ENCODE measurements around the gene SLC1A3.

The SLC1A3 gene

GRCh38 chr5:36600917-36601527 is 5.4 kb upstream of the SLC1A3 start:
- DNase-seq (ENCODE audit: low read depth): no peak

DNA sequence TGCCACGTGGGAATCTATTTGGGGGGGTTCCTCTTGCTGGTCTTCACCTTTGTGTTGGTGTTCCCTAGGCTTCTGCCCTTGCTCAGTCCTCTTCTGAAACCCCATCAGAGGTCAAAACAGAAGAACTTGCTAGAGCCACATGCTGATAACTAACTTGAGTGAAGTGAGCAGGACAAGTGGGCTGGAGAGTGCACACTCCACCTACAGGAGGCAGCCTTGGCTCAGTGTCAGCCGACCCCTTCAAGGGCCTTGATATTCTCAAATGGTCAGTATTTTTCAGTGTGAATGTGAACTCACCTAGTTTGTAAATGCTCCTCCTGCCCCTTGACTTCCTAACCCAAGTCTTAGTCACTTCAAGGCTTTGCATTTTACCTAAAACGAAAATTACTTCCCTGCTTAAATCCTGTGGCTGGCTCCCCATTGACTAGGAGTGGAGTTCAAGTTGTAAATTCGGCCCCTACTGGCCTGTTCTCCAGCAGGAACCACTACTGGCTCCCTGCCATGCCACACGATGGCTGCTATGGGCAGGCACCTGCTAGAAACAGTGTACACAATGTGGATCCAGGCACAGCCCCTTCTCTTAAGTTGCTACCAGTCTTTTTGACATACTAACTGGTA is 3.6 kb upstream of the SLC1A3 start:
- no peak for DNase-seq (ENCODE audit: low read depth)

DNA sequence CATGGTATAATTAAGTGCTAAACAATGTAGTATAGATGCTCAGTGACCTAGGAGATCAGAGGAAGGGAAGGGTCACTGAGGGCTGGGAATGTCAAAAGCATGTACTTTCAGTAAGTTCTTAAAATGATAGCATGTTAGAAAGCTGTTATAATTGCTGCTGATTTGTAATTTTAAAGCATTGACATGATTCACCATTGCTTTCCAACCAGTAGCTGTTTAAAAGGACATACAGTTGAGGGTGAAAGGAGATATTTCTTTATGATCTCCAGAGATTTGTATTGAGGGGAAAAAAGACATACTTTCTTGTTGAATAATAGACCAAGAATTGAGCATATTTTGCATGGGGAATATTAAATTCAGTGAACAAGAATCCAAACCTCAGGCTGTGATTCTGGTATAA is 1.2 kb upstream of the SLC1A3 start:
- DNase-seq (ENCODE audit: low read depth): no peak

DNA sequence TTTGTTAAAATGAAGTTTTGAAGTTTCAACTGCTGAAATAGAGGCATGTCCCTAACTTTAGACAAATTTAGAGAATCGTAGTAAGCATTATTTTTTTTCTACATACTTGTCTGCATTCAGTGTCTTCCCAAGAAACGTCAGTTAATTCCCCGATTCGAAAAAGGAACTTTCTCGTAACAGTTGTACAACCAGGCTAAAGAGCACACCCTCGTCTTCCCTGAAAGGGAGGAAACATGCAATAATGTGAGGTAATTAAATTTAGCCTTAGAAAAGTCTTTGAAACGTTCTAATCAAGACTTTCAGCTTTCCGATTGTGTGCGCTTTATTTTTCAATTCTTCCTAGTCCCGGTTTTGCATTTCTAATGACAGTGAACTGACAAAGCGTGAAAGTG is 374 bp upstream of the SLC1A3 start:
- no peak for DNase-seq (ENCODE audit: low read depth)

DNA sequence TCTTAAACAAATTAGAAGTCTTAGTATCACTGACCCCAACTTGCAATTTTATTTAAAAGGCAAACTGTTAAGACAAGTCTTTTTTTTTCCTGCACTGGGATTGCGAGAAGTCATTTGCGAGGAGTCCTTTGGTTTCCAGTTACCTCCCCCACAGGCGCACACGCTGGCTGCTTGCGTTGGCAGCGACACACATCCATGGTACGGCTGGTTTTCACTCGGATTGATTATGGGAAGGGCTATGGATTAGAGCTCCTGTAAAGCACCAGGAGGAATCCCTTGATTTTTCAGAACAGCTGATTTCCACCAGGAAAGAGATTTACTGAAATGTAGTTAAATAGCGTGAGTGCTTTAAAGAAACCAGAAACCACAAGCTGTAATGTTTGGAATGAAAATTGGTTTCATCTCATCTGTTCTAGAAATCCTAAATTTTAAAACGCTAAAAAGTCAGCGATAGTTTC is 737 bp downstream of the SLC1A3 start:
- no peak for DNase-seq (ENCODE audit: low read depth)

DNA sequence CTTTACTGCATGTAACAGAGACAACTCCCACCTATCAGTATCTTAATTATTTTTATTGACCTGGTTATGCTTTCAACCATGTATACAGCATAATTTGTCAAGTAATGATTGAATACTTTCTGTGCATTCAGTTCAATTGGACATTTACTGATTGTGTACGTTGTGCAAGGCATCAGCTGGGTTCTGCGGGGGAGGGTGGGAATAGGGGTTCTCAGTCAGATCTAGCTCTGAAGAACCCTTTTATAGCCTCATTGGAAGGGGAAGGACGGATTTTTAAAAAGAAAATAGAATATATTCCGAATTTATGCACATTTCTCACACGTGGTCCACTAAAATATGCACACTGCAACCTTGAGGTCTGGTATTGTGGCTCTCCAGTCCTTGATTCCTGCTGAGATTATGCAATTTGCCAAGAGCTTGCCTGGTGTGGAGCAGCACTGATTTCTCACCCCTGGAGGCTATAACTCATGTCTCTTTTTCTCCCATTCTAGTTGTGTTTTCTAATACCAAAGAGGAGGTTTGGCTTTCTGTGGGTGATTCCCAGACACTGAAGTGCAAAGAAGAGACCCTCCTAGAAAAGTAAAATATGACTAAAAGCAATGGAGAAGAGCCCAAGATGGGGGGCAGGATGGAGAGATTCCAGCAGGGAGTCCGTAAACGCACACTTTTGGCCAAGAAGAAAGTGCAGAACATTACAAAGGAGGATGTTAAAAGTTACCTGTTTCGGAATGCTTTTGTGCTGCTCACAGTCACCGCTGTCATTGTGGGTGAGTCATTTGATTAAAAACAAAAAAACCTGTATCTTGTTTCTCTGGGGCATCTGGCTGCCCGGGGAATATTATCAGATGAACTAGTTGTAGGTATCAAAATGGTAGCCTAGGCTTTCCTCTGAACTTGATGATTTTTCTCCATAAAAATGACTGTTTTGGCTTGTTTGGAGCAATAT is 1.7 kb downstream of the SLC1A3 start:
- no peak for DNase-seq (ENCODE audit: low read depth)

DNA sequence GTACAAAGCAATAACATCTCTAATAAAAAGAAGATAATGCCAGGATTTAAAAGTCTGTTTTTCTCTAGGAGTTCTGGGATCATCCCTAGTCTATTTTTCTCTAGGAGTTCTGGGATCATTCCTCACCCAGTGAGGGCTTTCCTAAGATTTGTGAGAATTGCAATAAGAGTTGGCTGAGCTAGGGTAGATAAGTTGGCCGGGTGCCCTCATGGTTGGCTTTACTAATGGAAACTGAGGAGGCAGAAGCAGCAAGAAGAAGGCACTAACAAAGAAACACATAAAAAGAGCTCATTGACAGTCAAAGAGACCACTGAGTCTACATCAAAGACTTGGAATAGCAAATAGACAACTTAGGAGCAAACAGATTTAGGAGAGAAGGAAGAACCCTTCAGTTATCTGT is 4.2 kb downstream of the SLC1A3 start:
- no peak for DNase-seq (ENCODE audit: low read depth)

DNA sequence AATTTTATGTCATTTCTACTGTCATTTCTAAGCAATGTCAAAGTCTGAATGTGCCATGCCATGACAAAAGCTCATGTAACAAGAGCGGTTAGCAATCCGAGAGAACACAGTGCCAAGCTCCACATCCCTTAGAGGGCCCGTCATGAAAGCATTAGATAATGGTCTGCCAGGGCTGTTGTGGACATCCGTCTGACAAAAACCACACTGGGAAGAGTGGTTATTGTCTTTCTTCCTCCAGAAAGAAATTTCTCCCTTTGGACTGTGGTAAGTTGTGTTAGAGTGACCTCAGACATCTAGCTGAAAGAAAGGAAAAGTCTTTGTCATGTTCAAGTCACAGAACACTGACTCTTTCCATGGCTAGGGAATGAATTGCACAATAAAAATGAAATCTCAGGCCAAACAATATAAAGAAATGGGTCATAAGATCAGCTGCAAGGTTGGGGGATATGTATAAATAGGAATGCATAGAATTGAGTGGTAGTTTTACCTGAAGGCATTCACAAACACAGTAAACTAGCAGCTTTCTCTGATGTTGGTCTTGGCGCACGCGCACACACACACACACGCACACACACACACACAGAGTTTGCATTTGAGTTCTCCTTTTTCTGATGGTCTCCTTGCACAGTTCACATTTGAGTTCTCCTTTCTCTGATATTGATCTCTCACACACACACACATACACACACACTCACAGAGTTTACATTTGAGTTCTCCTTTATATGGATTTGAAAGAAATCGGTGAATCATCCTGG is 5.3 kb downstream of the SLC1A3 start:
- DNase-seq (ENCODE audit: low read depth): no peak

DNA sequence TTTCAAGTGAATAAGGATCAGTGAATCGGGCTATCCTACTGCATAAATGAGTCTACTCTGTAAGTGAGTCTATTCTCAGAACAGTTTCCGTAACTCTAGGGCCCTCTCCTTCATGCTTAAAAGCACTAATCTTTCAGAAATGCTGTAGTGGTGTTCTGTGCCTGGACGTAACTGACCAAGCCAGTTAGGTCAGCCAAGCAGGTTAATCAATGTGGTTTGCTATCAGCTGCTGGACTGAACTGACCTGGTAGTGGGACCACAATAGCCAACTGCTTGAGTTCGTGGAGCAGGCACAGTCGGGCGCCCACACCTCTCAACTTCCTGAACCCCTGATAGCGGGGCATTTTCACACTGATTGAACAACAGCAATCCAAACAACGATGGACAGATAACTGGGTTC is 6.8 kb downstream of the SLC1A3 start:
- DNase-seq (ENCODE audit: low read depth): no peak

DNA sequence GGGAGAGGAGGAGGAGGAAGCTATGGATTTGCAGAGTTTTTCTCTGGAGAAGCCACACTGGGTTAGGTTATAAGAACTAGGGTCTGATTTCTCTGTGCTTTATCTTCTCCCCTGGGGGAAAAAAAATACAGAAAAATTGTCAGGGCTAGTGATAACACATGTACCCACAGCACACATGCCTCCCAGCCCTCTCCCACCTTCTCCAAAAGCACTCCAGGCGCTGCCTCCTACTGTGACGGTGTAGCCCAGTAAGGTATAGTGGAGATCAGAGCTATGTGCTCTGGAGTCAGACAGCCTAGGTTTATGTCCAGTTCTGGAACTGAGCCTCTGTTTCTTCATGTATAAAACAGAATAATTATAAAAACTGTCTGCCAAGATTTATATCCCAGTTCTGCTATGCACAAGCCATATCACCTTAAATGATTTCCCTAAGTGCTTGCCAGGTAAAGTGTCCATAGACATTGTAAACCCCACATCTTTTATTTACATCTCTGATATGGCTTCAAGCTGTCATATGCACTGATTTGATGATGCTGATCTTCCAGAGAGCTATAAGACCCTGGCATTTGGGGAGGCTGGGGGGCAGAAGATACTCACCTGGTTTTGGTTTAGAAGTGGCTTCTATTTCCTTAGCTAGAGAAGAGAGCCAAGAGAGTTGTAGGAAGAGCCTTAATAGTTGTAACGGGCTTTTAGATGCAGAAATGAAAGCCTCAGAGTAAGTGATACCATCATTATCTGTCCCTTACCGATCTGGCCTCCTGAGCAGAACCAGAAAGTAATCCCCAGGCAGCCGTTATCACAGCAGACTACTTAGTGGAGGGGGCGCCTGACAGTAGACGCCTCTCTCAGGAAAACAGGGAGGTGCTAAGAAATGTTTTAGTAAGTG is 7.6 kb downstream of the SLC1A3 start:
- no peak for DNase-seq (ENCODE audit: low read depth)

DNA sequence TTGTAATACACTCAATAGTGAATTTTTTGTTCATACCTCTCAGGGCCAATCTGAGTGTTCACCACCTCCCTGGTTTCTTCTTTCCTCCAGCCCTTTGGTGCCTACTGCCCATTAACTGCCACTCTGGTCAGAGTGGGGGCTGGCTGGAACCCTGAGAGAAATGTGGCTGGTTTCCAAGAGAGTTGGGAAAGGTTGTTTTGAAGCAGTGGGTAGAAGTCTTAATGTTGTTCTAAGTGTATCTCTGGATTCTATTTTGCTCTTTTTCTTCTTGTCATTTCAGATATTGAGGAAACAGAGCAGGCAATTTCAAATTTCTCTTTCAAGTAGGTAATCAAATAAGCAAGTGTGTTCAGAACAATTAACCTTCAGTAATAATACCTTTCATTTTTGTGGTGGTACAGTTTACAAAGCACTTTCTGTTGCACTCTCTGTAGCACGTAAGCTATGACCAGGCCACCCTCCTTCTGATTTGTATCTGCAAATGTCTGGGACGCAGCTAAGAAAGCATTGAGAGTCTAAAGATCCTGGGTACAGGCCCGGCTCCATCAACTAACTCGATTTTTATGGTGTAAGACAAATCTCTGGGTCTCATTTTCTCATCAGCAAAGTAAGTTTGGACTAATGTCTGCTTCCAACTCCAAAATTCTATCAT is 8.4 kb downstream of the SLC1A3 start:
- no peak for DNase-seq (ENCODE audit: low read depth)

GRCh38 chr5:36619012-36619635 is 12.7 kb downstream of the SLC1A3 start:
- no peak for DNase-seq (ENCODE audit: low read depth)

DNA sequence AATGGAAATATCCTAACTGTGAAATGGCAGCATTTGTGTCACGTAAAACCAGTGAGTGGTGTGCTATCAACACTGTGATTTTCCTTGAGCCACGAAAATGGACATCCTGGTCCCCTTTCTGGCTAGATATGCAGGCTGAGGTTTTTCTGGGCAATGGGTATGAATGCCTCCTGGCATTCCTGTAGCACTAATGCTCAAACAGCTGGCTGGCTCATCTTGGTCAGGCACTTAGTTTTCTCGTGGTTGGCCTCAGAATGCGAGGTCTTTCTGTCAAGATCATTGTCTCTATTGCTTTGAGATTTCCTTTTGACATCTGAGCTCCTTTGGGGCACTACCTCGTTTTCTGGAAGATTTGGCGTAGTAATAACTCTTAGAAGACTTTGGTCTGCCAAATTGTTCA is 15.6 kb downstream of the SLC1A3 start:
- no peak for DNase-seq (ENCODE audit: low read depth)

DNA sequence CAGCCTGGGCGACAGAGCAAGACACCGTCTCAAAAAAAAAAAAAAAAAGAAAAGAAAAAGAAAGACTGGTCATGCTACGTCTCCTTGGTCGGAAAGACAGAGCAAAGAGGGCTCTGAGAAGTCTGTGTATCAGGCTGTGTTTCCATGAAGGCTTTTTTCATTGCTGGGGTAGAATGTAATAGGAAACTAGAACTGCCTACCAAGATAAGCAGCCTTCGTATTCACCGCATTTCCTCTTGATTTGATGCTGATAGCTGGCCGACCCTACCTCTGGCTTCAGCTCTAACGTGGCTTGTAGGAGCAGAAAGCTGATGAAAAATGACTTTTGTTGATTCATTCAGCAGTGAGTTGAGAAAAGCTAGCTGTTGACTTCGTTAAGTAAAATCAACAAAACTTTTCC is 17.4 kb downstream of the SLC1A3 start:
- DNase-seq (ENCODE audit: low read depth): no peak

GRCh38 chr5:36624277-36624676 is 17.9 kb downstream of the SLC1A3 start:
- no peak for DNase-seq (ENCODE audit: low read depth)

DNA sequence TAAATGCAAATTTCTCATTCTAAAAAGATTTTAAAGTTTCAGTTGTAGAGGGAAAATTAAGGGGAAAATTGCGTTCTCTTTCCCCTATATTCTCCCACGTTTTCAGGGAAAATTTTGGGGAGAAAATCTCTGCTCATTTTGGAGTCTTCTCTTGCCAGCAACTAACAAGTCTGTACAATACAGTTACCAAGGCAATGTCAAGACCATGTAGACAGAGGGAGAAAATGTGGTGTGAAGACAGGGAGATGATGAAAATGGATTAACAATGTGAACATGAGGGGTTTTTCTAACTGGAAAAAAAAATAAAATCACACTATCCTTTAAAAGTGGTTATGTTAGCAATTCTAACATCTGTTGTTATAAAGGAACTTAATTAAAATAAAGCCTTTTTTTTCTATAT is 22.3 kb downstream of the SLC1A3 start:
- DNase-seq (ENCODE audit: low read depth): no peak

DNA sequence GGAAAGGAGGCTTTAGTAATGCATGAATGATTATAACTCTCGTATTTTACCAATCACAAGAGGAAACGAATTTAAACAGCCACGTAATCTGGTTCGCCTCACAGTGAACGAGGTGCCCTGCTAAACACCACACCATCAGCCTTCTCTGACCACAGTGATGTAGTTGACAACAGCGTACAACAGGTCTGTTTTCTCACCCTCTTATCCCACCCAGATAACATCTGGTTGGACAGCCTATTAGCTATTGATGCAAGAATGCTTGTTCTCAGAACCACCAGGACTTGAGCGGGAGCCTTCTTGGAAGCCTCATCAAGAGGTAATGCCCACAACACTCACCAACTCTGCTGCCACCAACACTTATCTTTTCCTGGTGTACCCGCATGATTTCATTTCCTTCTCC is 23.3 kb downstream of the SLC1A3 start:
- DNase-seq (ENCODE audit: low read depth): no peak

- DNase-seq (ENCODE audit: low read depth): no peak
These were observed 24.1 kb downstream of the SLC1A3 start for GRCh38 chr5:36630201-36631145.

- DNase-seq (ENCODE audit: low read depth): no peak
These were observed 24.7 kb downstream of the SLC1A3 start for GRCh38 chr5:36631154-36631553.
